Measurements from ENCODE around the gene MGAT5B.
A peak's percentile ranks its signal among the peaks of the same experiment; 100 is the strongest.

The MGAT5B gene

DNA sequence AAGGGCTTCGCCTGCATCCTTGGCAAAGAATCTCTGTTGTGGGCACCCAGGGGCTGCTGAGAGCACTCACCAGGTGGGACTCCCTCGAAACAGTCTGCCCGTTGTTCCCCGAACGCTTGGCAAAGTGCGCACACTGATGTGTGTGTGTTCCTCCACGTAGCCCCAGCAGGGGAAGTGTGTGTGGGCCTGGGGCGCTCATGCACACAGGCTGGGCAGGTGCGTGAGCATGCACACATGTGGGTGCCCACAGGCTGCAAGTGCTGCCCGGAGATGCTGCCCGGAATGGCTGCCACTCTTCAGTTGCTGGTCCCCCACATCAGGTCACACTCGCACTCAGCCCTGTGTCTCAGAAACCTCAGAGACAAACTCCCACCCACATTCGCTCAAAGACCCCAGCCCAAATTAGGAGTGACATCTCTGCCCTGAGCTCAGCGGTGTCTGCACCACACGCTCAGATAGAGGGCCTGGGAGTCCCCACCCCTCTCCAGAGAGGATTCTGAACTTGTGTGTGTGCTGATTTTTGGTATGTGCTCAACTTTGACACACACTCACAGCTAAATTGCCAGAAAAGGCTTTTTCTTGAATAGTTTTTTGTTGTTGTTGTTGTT is 119.4 kb downstream of the MGAT5B start:
- DNase-seq: no peak

DNA sequence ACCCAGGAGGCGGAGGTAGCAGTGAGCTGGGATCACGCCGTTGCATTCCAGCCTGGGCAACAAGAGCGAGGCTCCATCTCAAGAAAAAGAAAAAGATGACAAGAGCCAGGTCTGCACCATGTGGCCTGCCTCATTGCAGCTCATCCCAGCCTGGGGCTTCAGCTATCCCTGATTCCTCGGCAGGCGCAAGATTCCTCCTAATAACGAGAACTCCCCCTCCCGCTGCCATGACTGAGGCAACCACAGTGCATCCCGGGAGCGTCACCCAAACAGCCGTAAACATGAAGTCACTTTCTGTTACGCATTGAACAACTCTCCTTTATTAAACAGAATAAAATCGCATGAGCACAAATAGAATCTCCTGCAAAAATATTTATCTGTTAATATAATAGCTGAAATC is 120.6 kb downstream of the MGAT5B start:
- no peak for DNase-seq

DNA sequence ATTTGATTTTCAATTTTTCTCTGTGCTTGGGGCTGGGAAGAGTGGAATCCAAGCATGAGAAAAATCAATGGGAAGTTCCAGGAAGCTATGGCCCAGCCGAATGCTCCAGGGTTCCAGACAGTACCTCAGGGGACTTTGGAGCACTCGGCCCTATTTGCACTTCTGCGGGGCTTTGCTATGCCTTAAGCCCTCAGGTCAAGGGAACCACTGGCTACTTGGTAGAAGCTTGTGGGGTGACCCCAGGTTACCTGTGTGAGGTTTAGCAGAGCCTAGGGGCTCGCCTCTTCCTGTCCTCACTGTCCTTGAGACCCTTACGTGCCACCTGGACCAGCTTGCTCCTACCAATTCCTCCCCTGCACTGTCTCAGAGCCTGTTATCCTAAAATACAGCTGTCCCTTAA is 121.3 kb downstream of the MGAT5B start:
- no peak for DNase-seq

DNA sequence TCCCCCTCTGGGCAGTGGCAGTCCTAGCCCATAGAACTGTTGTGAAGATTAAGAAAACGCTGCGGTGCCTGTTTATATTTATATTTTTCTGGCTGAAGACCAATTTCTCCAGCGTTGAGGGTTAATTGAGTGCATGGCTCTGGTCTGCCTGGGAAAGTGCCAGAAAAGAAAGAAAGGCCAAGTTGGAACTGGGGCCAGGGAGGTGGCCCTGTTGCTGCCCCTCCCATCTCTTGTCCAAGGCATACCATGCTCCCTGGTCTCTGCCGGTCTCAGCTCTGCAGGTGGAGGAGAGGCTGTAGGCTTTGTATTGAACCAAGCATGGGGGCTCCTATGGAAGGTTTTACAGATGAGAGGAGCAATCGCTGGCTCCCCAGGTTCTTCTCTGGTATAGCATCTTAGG is 124.7 kb downstream of the MGAT5B start:
- DNase-seq: no peak

DNA sequence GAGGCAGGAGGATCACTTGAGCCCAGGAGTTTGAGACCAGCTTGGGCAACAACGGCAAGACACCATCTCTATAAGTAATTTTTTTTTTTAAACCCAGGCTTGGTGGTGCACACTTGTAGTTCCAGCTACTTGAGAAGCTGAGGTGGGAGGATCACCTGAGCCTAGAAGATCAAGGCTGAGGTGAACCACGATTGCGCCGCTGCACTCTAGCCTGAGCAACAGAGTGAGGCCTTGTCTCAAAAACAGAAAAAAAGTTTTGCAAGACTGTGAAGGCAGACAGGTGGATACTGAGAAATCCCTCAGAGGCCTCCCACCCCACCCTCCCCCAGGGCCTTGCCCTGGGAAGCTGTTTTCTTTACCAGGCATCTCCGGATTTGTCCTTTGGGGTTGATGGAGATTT is 125.4 kb downstream of the MGAT5B start:
- DNase-seq: no peak

DNA sequence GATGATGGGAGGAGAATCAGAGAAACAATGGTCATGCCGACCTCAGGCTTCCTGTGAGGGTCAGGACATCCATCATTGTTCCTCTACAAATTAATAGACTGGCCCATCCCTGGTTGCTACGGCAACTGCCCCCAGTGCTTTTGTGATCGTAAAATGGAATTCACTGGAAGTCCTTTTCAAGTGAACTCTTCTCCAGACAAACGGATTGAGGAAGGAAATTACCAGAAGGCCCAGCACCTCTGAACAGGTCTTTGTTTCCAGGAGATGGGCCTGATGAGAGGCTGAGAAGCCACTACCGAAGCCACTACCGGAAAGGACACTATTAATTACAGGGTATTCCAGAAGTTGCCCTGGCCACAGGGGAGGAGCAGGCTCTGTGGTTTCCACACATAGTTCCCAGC is 126.0 kb downstream of the MGAT5B start:
- no peak for DNase-seq

DNA sequence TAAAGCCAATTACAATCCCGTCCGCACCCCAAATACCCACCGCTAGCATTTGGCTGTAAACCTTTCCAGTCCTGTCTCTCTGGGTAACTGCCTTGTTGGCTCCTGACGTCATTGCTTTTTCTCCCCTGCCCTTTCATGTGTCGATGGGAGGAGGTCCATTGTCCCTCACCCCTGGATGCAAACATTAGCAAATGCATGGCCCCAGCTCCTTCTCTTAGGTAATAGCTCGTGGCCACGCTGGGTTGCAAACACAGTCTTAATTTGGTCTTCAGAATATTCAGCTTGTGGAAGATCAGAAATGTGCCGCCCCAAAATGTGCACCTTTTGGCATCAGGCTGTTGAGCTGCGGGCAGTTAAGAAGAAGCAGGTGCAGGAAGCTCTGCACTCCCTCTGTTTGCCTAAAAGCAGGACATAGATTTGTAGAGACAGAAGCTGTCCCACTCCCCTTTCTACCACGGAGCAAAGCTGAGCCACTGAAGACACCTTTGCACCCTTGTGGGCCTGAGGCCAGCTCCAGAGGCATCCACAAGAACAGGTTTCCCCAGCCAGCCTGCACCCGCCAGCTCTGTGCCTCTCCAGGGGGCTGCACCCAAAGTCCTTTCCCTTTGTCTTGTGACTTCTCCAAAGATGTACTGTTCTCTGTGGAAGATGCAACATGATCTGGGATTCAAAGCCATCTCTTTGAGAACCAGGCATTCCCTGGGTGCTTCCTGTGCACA is 127.3 kb downstream of the MGAT5B start:
- no peak for DNase-seq

DNA sequence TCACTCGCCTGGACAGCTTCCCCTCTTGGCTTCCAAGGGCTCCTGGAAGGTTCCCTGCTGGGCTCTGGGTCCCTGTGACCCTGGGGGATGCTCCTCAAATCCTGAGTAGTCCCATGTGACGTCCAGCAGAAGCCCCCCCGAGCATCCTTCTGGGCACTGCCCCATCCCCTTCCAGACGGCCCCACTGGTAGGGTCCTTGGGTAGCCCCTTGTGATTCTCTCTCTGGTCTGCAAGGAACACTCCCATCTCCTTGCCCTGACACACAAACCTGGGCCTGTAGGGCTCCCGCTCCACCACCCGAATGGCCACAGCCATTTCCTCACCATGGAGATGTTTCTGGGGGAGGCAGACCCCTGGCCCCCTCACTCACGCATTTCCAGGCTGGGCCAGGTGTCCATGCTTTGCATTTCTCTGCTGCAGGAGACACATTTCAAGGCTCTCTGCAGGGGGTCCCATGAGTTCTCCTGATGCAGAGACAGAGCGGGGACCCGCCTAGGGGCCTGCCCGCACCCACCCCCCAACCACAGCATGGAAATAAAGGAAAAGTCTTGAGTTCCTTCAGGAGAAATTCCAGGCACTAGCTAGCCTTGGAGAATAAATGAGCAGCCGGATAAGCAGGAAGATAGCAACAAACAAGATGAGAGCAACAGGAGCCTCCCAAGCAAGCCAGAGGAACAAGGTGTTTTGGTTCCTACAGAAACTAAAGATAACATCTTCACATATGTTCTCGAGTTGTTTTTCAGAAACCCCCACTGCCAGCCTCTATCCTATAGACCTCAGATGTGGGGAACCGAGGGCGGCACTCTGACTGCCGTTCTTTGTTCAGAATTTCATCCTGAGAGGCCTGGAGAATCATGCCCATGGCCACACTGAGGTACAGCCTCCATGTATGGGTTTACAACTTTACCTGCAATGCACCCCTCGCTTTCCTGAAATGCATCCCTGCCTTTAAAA is 128.8 kb downstream of the MGAT5B start:
- DNase-seq: no peak

DNA sequence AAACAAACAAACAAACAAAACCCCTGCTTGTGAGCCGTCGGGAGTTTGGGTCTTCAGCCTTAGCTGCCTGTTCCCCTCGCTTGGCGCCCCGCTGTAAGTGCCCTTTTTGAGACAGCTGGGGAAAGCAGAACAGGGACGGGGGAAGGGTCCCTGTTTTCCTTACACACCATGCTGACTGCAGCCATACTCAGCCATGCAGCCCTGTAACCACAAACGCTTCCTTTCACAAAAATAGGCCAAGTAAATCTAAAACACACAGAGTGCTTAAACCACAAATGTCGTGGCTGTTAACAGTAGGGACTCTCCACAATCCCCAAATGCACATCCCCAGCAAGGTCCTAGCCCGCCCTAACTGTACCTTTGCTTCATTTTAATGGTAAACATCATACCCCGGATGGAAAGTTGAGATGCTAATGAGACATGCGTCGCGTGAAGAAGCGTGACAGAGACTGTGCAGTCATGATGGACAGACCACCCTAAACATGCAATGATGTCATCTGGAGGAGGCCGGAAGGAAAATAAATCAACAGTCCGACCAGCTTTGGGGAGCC is 129.9 kb downstream of the MGAT5B start:
- DNase-seq: peak; percentile 20 to 23

DNA sequence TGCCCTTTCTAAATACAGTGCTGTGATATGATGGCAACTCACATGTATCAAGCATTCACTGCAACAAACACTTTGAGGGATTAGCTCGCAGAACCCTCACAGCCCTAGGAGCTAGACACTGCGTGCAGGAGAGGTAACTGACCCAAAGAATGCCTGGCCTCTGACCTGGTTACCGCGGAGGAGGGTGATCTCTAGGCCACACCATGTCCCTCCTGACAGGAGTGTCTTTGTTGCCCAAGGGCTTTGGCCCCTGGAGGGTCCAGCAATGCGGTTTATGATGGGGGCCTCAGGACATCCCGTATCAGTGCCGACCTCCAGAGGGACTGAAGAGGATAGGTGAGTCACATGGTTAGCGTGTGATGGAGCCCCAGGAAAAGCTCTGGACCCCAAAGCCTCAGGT is 130.6 kb downstream of the MGAT5B start:
- DNase-seq: no peak

All from stimulated activated CD4-positive, alpha-beta T cell treated with anti-CD3 and anti-CD28 coated beads, Interleukin-2, amount 100 ng/mL, for 48 hours (primary cell).